OCI-M2 (cell line): ENCODE measurements around the gene LAMA3.

Experiments used
- DNase-seq: peaks from one replicate; lab custom pipeline; 2025; ENCODE audit not compliant: unreplicated experiment; lab: John Stamatoyannopoulos, UW

LAMA3 gene

GRCh38 chr18:23986600-23987359 lies 297.5 kb downstream of the LAMA3 start:
- no peak for DNase-seq

- DNase-seq, result no peak
Observed at GRCh38 chr18:23990474-23991410, 301.5 kb downstream of the LAMA3 start.

GRCh38 chr18:23992089-23992940 lies 303.1 kb downstream of the LAMA3 start:
- DNase-seq, result no peak

- DNase-seq, result no peak
Observed at GRCh38 chr18:23992941-23993280, 303.7 kb downstream of the LAMA3 start.

- no peak for DNase-seq
Observed at GRCh38 chr18:23994361-23994902, 305.2 kb downstream of the LAMA3 start.

GRCh38 chr18:23995180-23995579 lies 305.9 kb downstream of the LAMA3 start:
- no peak for DNase-seq

GRCh38 chr18:23998018-23998417 lies 308.8 kb downstream of the LAMA3 start:
- DNase-seq, result no peak

GRCh38 chr18:23998820-23999219 lies 309.6 kb downstream of the LAMA3 start:
- DNase-seq, result no peak

- DNase-seq, result no peak
Observed at GRCh38 chr18:24000613-24001490, 311.6 kb downstream of the LAMA3 start.

GRCh38 chr18:24002479-24002878 lies 313.2 kb downstream of the LAMA3 start:
- no peak for DNase-seq

- DNase-seq, result no peak
Observed at GRCh38 chr18:24003288-24003687, 314.0 kb downstream of the LAMA3 start.

- no peak for DNase-seq
Observed at GRCh38 chr18:24003903-24004640, 314.8 kb downstream of the LAMA3 start.
